Panc1 (cell line): ENCODE measurements around the gene APH1A.

Source experiments
- POLR2AphosphoS5 ChIP-seq: IDR thresholded peaks from 2 replicates; pipeline ENCODE4 v1.6.1; 2012; ENCODE audit warnings: mild to moderate bottlenecking, low read depth, low read length, moderate library complexity
- TF ChIP-seq, protein P1 (sequence below): fragments of 450-650 bp; IDR thresholded peaks from 2 replicates; pipeline ENCODE4 v1.5.1; 2017; ENCODE audit warnings: mild to moderate bottlenecking

- TF ChIP-seq, protein P1, sequence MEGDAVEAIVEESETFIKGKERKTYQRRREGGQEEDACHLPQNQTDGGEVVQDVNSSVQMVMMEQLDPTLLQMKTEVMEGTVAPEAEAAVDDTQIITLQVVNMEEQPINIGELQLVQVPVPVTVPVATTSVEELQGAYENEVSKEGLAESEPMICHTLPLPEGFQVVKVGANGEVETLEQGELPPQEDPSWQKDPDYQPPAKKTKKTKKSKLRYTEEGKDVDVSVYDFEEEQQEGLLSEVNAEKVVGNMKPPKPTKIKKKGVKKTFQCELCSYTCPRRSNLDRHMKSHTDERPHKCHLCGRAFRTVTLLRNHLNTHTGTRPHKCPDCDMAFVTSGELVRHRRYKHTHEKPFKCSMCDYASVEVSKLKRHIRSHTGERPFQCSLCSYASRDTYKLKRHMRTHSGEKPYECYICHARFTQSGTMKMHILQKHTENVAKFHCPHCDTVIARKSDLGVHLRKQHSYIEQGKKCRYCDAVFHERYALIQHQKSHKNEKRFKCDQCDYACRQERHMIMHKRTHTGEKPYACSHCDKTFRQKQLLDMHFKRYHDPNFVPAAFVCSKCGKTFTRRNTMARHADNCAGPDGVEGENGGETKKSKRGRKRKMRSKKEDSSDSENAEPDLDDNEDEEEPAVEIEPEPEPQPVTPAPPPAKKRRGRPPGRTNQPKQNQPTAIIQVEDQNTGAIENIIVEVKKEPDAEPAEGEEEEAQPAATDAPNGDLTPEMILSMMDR, result no peak
- TF ChIP-seq POLR2AphosphoS5, result no peak
Observed at GRCh38 chr1:150273311-150273710, 4.5 kb upstream of the APH1A start.
